Endothelial cell of umbilical vein (primary cell): ENCODE measurements around the gene FAM236A. TPM values are rescaled to one million over a fixed set of nuclear protein-coding genes. Genes with fewer than 3 reads are reported as not detected.
"Not testable (repeated sequence)": the region's sequence is repeated elsewhere in the genome, so short reads cannot be mapped to it uniquely, and the experiment has no call there.

Source experiments
- Bru-seq: library from RNA; stranded (reverse); fragments of 400-500 nt; gene quantifications from one replicate; lab custom pipeline; 2021; lab: Mats Ljungman, UMichigan
- BruChase-seq, 2 experiments: library from RNA; stranded (reverse); fragments of 400-500 nt; gene quantifications; one replicate each; lab custom pipeline; 2021; lab: Mats Ljungman, UMichigan
- BruUV-seq: library from RNA; stranded (reverse); fragments of 400-500 nt; replicated peaks from 2 replicates; lab custom pipeline; 2021; lab: Mats Ljungman, UMichigan
- CTCF ChIA-PET: fragments of 300-600, 350-600 bp; sonication (Branson Sonifier 250); formaldehyde crosslinking; loops from one replicate; lab custom pipeline; 2021; ENCODE audit warnings: antibody characterized with exemption, inconsistent platforms; lab: Charles Lee
- POLR2A ChIA-PET: fragments of 300-600, 350-600 bp; sonication (Branson Sonifier 250); formaldehyde crosslinking; loops from one replicate; lab custom pipeline; 2021; ENCODE audit warnings: antibody characterized with exemption, inconsistent platforms; lab: Charles Lee
- DNase-seq: peaks from one replicate; pipeline ENCODE4 v3.0.0-alpha.2; 2011; ENCODE audit warnings: low read depth, low spot score
- FAIRE-seq: peaks from 2 replicates; lab custom pipeline; 2011; peaks lifted over from hg19 to GRCh38; lab: Jason Lieb, UNC
- H2AFZ ChIP-seq: 2 replicates; pipeline ENCODE4 v1.6.0; 2012; ENCODE audit warnings: low read depth, low read length, control low read depth, inconsistent platforms
- H3K27ac ChIP-seq: 2 replicates; pipeline ENCODE4 v1.5.1; 2011; ENCODE audit warnings: low read depth, mild to moderate bottlenecking, control low read depth, low read length, moderate library complexity; ENCODE audit not compliant: insufficient read depth
- H3K27me3 ChIP-seq, 2 experiments: 2 replicates each; pipeline versions ENCODE4 v1.6.0 to v1.6.1; 2011; ENCODE audit warnings: low read length in 2 of 2, mixed read lengths in 1 of 2; ENCODE audit not compliant: control insufficient read depth in 2 of 2, insufficient read depth in 2 of 2
- H3K36me3 ChIP-seq, 2 experiments: 2 replicates in 1 of 2; 3 replicates in 1 of 2; pipeline ENCODE4 v1.5.1; 2011; ENCODE audit warnings: low read length in 2 of 2, mild to moderate bottlenecking in 1 of 2, moderate library complexity in 1 of 2; ENCODE audit not compliant: control insufficient read depth in 2 of 2, insufficient read depth in 2 of 2; ENCODE audit errors: extremely low read depth in 1 of 2
- H3K4me1 ChIP-seq: 3 replicates; pipeline ENCODE4 v1.5.1; 2011; ENCODE audit warnings: mild to moderate bottlenecking, low read length; ENCODE audit not compliant: control insufficient read depth, insufficient read depth; ENCODE audit errors: extremely low read depth
- H3K4me2 ChIP-seq: 2 replicates; pipeline ENCODE4 v1.6.1; 2011; ENCODE audit warnings: low read length, control low read depth, mixed read lengths; ENCODE audit not compliant: insufficient read depth
- H3K4me3 ChIP-seq, 3 experiments: fragments of 200-600 bp in 1 of 3; sonication (generic), shearing (Covaris generic) in 1 of 3; replicated peaks in 1 of 3; 2 replicates each; pipeline ENCODE4 v1.5.1; 2011 to 2016; ENCODE audit warnings: control low read depth in 3 of 3, low read length in 3 of 3, mild to moderate bottlenecking in 2 of 3, inconsistent platforms in 1 of 3, low read depth in 1 of 3, moderate library complexity in 1 of 3; ENCODE audit not compliant: insufficient read depth in 1 of 3
- H3K79me2 ChIP-seq: 2 replicates; pipeline ENCODE4 v1.6.0; 2012; ENCODE audit warnings: low read length, inconsistent platforms; ENCODE audit not compliant: control insufficient read depth, insufficient read depth
- H3K9ac ChIP-seq: replicated peaks from 2 replicates; pipeline ENCODE3; 2011; ENCODE audit warnings: low read length, control low read depth; ENCODE audit not compliant: insufficient read depth; ENCODE audit errors: extremely low read depth
- H3K9me1 ChIP-seq: replicated peaks from 3 replicates; pipeline ENCODE4 v1.6.0; 2011; ENCODE audit warnings: mild to moderate bottlenecking, low read length; ENCODE audit not compliant: control insufficient read depth, insufficient read depth; ENCODE audit errors: extremely low read depth
- H3K9me3 ChIP-seq: replicated peaks from 2 replicates; pipeline ENCODE4 v1.5.1; 2012; ENCODE audit warnings: low read length, inconsistent platforms; ENCODE audit not compliant: control insufficient read depth, insufficient read depth
- H4K20me1 ChIP-seq: replicated peaks from 2 replicates; pipeline ENCODE3; 2011; ENCODE audit warnings: mild to moderate bottlenecking, low read length; ENCODE audit not compliant: control insufficient read depth, insufficient read depth; ENCODE audit errors: extremely low read depth
- dilution Hi-C: fragments of 300-500 bp; cut with MboI; formaldehyde crosslinking; loops from one replicate; pipeline ENCODE4 v1.15.0; 2019; ENCODE audit warnings: low sequenced_read_pairs; ENCODE audit not compliant: extremely low pct_ligation_motif_present
- intact Hi-C: fragments of 100-400 bp; cut with micrococcal nuclease; formaldehyde crosslinking; loops from one replicate; pipeline ENCODE4 v1.10.0; 2022
- long read RNA-seq: library from polyadenylated mRNA; stranded (forward); transcript quantifications from one replicate; pipeline ENCODE4 v2.0.0, GENCODE V29; 2021
- polyA minus RNA-seq, 3 experiments: library from RNA; depleted of rRNA, polyadenylated mRNA; stranded (reverse); fragments of >200 nt; gene quantifications; 1 replicate in 1 of 3; 2 replicates in 2 of 3; pipeline ENCODE4 v1.2.3, GENCODE V29; 2011
- polyA plus RNA-seq, 4 experiments: library from polyadenylated mRNA; depleted of rRNA in 3 of 4; stranded (reverse) in 3 of 4; unstranded in 1 of 4; fragments of >200 nt; gene quantifications; 2 replicates each; pipeline versions ENCODE4 v1.2.1 to v1.2.3, GENCODE V29; 2011 to 2012; ENCODE audit warnings: missing spikeins in 1 of 4
- total RNA-seq: library from RNA; stranded (reverse); gene quantifications from 2 replicates; pipeline ENCODE4 v1.2.3, GENCODE V29; 2021

Gene FAM236A
- total RNA-seq (not detected in 2 replicates), polyA plus RNA-seq (not detected in 2 replicates), polyA minus RNA-seq (not detected in 2 replicates), Bru-seq, nascent RNA (not detected), BruChase-seq, experiment 1, labeled RNA remaining after a 6-hour chase (not detected), BruChase-seq, experiment 2, labeled RNA remaining after a 2-hour chase (not detected)
- polyA plus RNA-seq (2011; cell fraction: cytosol; rRNA removed), result not detected in 2 replicates
- polyA plus RNA-seq (2011; cell fraction: nucleus; rRNA removed), result not detected in 2 replicates
- not detected in 2 replicates for polyA plus RNA-seq (2012)
- not detected for polyA minus RNA-seq (2011; cell fraction: cytosol; rRNA and poly(A)+ RNA removed)
- polyA minus RNA-seq (2011; cell fraction: nucleus; rRNA and poly(A)+ RNA removed), result not detected in 2 replicates
- long read RNA-seq, result 0 reads

GRCh38 chrX:72937906-72938305, at the start of gene FAM236A:
Gene FAM236A (plus strand): TSS chrX:72938206. CDS start chrX:72938263, 57 bp downstream.
- not testable (repeated sequence) for FAIRE-seq

GRCh38 chrX:72889740-72890139, 48.3 kb upstream of the FAM236A start:
- H3K36me3 ChIP-seq, CTCF ChIA-PET, H3K27me3 ChIP-seq, H3K27ac ChIP-seq, FAIRE-seq, POLR2A ChIA-PET, H3K4me1 ChIP-seq, H3K9ac ChIP-seq, H3K4me2 ChIP-seq, H2AFZ ChIP-seq, H3K4me3 ChIP-seq, H3K9me1 ChIP-seq, H3K79me2 ChIP-seq, H4K20me1 ChIP-seq, intact Hi-C loops, H3K9me3 ChIP-seq, dilution Hi-C loops, BruUV-seq, DNase-seq: not testable (repeated sequence)

More at GRCh38 chrX:72937906-72938305, at the start of gene FAM236A:
- dilution Hi-C loops, H3K9me3 ChIP-seq, H3K9ac ChIP-seq, H3K9me1 ChIP-seq, H3K79me2 ChIP-seq, CTCF ChIA-PET, H2AFZ ChIP-seq, POLR2A ChIA-PET, H4K20me1 ChIP-seq, H3K36me3 ChIP-seq, H3K4me1 ChIP-seq, H3K4me3 ChIP-seq, BruUV-seq, DNase-seq, H3K27me3 ChIP-seq, intact Hi-C loops, H3K4me2 ChIP-seq, H3K27ac ChIP-seq: not testable (repeated sequence)

- H3K36me3 ChIP-seq, H3K9me1 ChIP-seq, H4K20me1 ChIP-seq, FAIRE-seq, H3K79me2 ChIP-seq, H3K27me3 ChIP-seq, POLR2A ChIA-PET, BruUV-seq, dilution Hi-C loops, H3K27ac ChIP-seq, DNase-seq, CTCF ChIA-PET, H3K9ac ChIP-seq, H3K4me1 ChIP-seq, H3K4me3 ChIP-seq, H2AFZ ChIP-seq, H3K4me2 ChIP-seq, H3K9me3 ChIP-seq, intact Hi-C loops: not testable (repeated sequence)
Measured at GRCh38 chrX:72912315-72912714, 25.7 kb upstream of the FAM236A start, which contains the start of gene FAM236C. Gene FAM236C (plus strand): TSS chrX:72912615. CDS start chrX:72912715, 100 bp downstream.

GRCh38 chrX:72916096-72916495, 21.9 kb upstream of the FAM236A start:
- H3K9me3 ChIP-seq, H2AFZ ChIP-seq, dilution Hi-C loops, POLR2A ChIA-PET, intact Hi-C loops, H3K27ac ChIP-seq, DNase-seq, H3K4me3 ChIP-seq, CTCF ChIA-PET, H4K20me1 ChIP-seq, H3K9me1 ChIP-seq, H3K4me1 ChIP-seq, H3K9ac ChIP-seq, H3K79me2 ChIP-seq, FAIRE-seq, H3K36me3 ChIP-seq, H3K4me2 ChIP-seq, BruUV-seq, H3K27me3 ChIP-seq: not testable (repeated sequence)
